Chondrocyte (in vitro differentiated cells): ENCODE data around the gene OR6Q1. TPM values are rescaled to one million over a fixed set of nuclear protein-coding genes. Genes with fewer than 3 reads are reported as not detected.

Experiments
- DNase-seq: peaks from one replicate; pipeline ENCODE4 v3.0.0; 2021; ENCODE audit warnings: mixed read lengths, low spot score
- H3K27ac Mint-ChIP-seq: one replicate; pipeline ENCODE4 v1.8.0; 2021; ENCODE audit warnings: mild to moderate bottlenecking, moderate library complexity, mixed read lengths; ENCODE audit not compliant: unreplicated experiment
- H3K27me3 Mint-ChIP-seq: 2 replicates; pipeline ENCODE4 v1.8.0; 2021; ENCODE audit warnings: low read depth, mixed read lengths
- H3K36me3 Mint-ChIP-seq: 2 replicates; pipeline ENCODE4 v1.8.0; 2021; ENCODE audit warnings: low read depth, mixed read lengths
- H3K4me1 Mint-ChIP-seq: 2 replicates; pipeline ENCODE4 v1.8.0; 2021; ENCODE audit warnings: low read depth, mild to moderate bottlenecking, mixed read lengths
- H3K4me3 Mint-ChIP-seq: one replicate; pipeline ENCODE4 v1.8.0; 2021; ENCODE audit warnings: mild to moderate bottlenecking, moderate library complexity, mixed read lengths; ENCODE audit not compliant: unreplicated experiment
- H3K9me3 Mint-ChIP-seq: 2 replicates; pipeline ENCODE4 v1.8.0; 2021; ENCODE audit warnings: low read depth, mixed read lengths
- total RNA-seq: library from RNA; stranded (reverse); gene quantifications from 3 replicates; pipeline ENCODE4 v1.2.1, GENCODE V29; 2021
- TF ChIP-seq, protein P1 (sequence below): fragments of 200-600 bp; sonication (generic); IDR thresholded peaks from 2 replicates; pipeline ENCODE4 v1.5.0; 2021; ENCODE audit warnings: antibody characterized with exemption, mild to moderate bottlenecking, moderate library complexity

OR6Q1 gene
- total RNA-seq, 1 donor from 2014 or later = not detected

DNA sequence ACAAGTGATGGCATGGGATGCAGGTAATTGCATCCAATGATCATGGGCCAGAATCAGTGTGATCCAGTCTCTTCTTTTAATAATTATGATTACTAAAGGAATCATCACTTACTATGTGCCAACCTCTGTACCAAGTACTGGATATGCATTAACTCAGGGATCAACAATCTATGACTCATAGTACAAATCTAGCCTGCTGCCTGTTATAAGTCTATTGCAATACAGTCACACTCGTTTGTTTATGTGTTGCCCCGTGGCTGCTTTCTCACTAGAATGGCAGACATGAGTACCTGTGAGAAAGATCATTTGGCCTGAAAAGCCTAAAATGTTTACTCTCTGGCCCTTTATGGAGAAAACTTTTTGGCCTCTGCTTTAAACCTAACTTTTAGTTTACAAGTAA, 45.0 kb downstream of the OR6Q1 start:
- peaks cover 3% of the 10 kb centered on the region for H3K27me3 Mint-ChIP-seq
- H3K36me3 Mint-ChIP-seq = no peaks in the 10 kb centered on the region
- H3K27ac Mint-ChIP-seq = no peak overlapping the region
- H3K9me3 Mint-ChIP-seq = peaks cover 6% of the 10 kb centered on the region
- H3K4me1 Mint-ChIP-seq = no peaks in the 10 kb centered on the region
- TF ChIP-seq, protein P1, sequence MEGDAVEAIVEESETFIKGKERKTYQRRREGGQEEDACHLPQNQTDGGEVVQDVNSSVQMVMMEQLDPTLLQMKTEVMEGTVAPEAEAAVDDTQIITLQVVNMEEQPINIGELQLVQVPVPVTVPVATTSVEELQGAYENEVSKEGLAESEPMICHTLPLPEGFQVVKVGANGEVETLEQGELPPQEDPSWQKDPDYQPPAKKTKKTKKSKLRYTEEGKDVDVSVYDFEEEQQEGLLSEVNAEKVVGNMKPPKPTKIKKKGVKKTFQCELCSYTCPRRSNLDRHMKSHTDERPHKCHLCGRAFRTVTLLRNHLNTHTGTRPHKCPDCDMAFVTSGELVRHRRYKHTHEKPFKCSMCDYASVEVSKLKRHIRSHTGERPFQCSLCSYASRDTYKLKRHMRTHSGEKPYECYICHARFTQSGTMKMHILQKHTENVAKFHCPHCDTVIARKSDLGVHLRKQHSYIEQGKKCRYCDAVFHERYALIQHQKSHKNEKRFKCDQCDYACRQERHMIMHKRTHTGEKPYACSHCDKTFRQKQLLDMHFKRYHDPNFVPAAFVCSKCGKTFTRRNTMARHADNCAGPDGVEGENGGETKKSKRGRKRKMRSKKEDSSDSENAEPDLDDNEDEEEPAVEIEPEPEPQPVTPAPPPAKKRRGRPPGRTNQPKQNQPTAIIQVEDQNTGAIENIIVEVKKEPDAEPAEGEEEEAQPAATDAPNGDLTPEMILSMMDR = no peak
- DNase-seq = no peak
- no peak overlapping the region for H3K4me3 Mint-ChIP-seq

Other genes with a start within 250 kb of the OR6Q1 start
- gene OR9Q1, start 7.1 kb upstream of the OR6Q1 start, total RNA-seq = not detected in 3 replicates
- gene OR9I1, start 94.6 kb downstream of the OR6Q1 start, total RNA-seq = not detected in 3 replicates
- not detected in 3 replicates for gene OR9Q2, start 158.1 kb downstream of the OR6Q1 start, total RNA-seq
- not detected in 3 replicates for gene OR1S2, start 173.2 kb downstream of the OR6Q1 start, total RNA-seq
- gene OR1S1, start 181.8 kb downstream of the OR6Q1 start, total RNA-seq = not detected in 3 replicates
- not detected in 3 replicates for gene OR10Q1, start 198.0 kb downstream of the OR6Q1 start, total RNA-seq
- not detected in 3 replicates for gene OR10W1, start 237.3 kb downstream of the OR6Q1 start, total RNA-seq